Body of pancreas (tissue), 4 donors: Measurements from ENCODE around the gene PTGER3.

Experiments used
- CTCF ChIP-seq, 7 experiments: fragments of 450-650 bp in 4 of 7; fragments of 200-600 bp in 3 of 7; sonication (generic) in 3 of 7; IDR thresholded peaks; one replicate each; pipeline ENCODE4 v1.5.1; 2016 to 2019; ENCODE audit warnings: antibody characterized with exemption in 7 of 7
- POLR2A ChIP-seq, 3 donors: fragments of 450-650 bp; IDR thresholded peaks; one replicate each; pipeline ENCODE4 v1.6.1; 2016; ENCODE audit warnings: antibody characterized with exemption in 3 of 3, mild to moderate bottlenecking in 2 of 3

- TF ChIP-seq POLR2A (IDR thresholded peaks at IDR 0.05): no peak
- TF ChIP-seq CTCF (IDR thresholded peaks at IDR 0.05): no peak
These were observed 70.6 kb downstream of the PTGER3 start for GRCh38 chr1:70977041-70977440.
